Mesendoderm (in vitro differentiated cells): ENCODE data around the gene WDCP.
"Not testable (repeated sequence)": the region's sequence is repeated elsewhere in the genome, so short reads cannot be mapped to it uniquely, and the experiment has no call there.

ENCODE experiments used
- DNase-seq: peaks from one replicate; pipeline ENCODE4 v3.0.0; 2013
- H2AK5ac ChIP-seq: 2 replicates; pipeline ENCODE4 v1.6.1; 2013; ENCODE audit warnings: low read length, inconsistent platforms
- H2BK120ac ChIP-seq: 2 replicates; pipeline ENCODE4 v1.6.1; 2013; ENCODE audit warnings: low read depth, mild to moderate bottlenecking, low read length, moderate library complexity, mixed read lengths
- H2BK15ac ChIP-seq: replicated peaks from 2 replicates; pipeline ENCODE4 v1.6.1; 2013; ENCODE audit warnings: low read depth, mild to moderate bottlenecking, moderate library complexity
- H2BK5ac ChIP-seq: 2 replicates; pipeline ENCODE4 v1.6.1; 2013; ENCODE audit warnings: low read length, inconsistent platforms
- H3K18ac ChIP-seq: 2 replicates; pipeline ENCODE4 v1.6.1; 2013; ENCODE audit warnings: mild to moderate bottlenecking, low read length, mixed read lengths
- H3K23ac ChIP-seq: one replicate; pipeline ENCODE4 v1.6.1; 2013; ENCODE audit warnings: low read length
- H3K27ac ChIP-seq: 2 replicates; pipeline ENCODE4 v1.5.1; 2013; ENCODE audit warnings: low read depth, mild to moderate bottlenecking, inconsistent platforms, low read length, moderate library complexity
- H3K27me3 ChIP-seq: 2 replicates; pipeline ENCODE4 v1.6.1; 2013; ENCODE audit warnings: low read length, control low read depth, mild to moderate bottlenecking, inconsistent platforms; ENCODE audit not compliant: insufficient read depth, poor library complexity
- H3K36me3 ChIP-seq: 2 replicates; pipeline ENCODE4 v1.6.1; 2013; ENCODE audit warnings: low read length, inconsistent platforms; ENCODE audit not compliant: control insufficient read depth, insufficient read depth
- H3K4ac ChIP-seq: one replicate; pipeline ENCODE4 v1.6.1; 2013; ENCODE audit warnings: low read depth, mild to moderate bottlenecking, low read length, moderate library complexity
- H3K4me1 ChIP-seq: 2 replicates; pipeline ENCODE4 v1.6.1; 2013; ENCODE audit warnings: low read depth, low read length, inconsistent platforms; ENCODE audit not compliant: control insufficient read depth
- H3K4me2 ChIP-seq: 2 replicates; pipeline ENCODE4 v1.6.1; 2013; ENCODE audit warnings: low read length
- H3K4me3 ChIP-seq: 2 replicates; pipeline ENCODE4 v1.5.1; 2013; ENCODE audit warnings: mild to moderate bottlenecking, low read length
- H3K56ac ChIP-seq: one replicate; pipeline ENCODE4 v1.6.1; 2013; ENCODE audit warnings: low read length
- H3K79me1 ChIP-seq: 2 replicates; pipeline ENCODE4 v1.6.1; 2013; ENCODE audit warnings: low read length, inconsistent platforms
- H3K79me2 ChIP-seq: 2 replicates; pipeline ENCODE4 v1.6.1; 2013; ENCODE audit warnings: mild to moderate bottlenecking, low read length; ENCODE audit not compliant: control insufficient read depth, insufficient read depth
- H3K9ac ChIP-seq: 2 replicates; pipeline ENCODE4 v1.6.1; 2013; ENCODE audit warnings: low read length, inconsistent platforms
- H4K5ac ChIP-seq: one replicate; pipeline ENCODE4 v1.6.1; 2013; ENCODE audit warnings: low read length
- H4K8ac ChIP-seq: one replicate; pipeline ENCODE4 v1.6.1; 2013; ENCODE audit warnings: low read depth, mild to moderate bottlenecking, control low read depth, low read length, moderate library complexity
- WGBS: extraction: QIAGEN DNeasy Blood & Tissue Kit; methylation state at CpG from one replicate; pipeline ENCODE4 v1.1.7; 2013; ENCODE audit warnings: low lambda C conversion rate, missing lambda C conversion rate; ENCODE audit not compliant: insufficient coverage; ENCODE audit errors: extremely low coverage; 5-methylcytosine and 5-hydroxymethylcytosine counted together

WDCP gene

GRCh38 chr2:24014902-24015301, 32.3 kb downstream of the WDCP start:
- H3K56ac ChIP-seq, DNase-seq, H3K4me3 ChIP-seq, H2BK120ac ChIP-seq, H3K36me3 ChIP-seq, H3K79me1 ChIP-seq, H3K27ac ChIP-seq, H3K27me3 ChIP-seq, H3K18ac ChIP-seq, H3K4me1 ChIP-seq, H3K79me2 ChIP-seq, H2AK5ac ChIP-seq, H2BK5ac ChIP-seq, H3K9ac ChIP-seq, H3K4ac ChIP-seq, H4K5ac ChIP-seq, H3K23ac ChIP-seq, H3K4me2 ChIP-seq, H2BK15ac ChIP-seq, H4K8ac ChIP-seq: not testable (repeated sequence)
- WGBS, result no CpG with 5 or more reads among the region's 6 CpGs

DNA sequence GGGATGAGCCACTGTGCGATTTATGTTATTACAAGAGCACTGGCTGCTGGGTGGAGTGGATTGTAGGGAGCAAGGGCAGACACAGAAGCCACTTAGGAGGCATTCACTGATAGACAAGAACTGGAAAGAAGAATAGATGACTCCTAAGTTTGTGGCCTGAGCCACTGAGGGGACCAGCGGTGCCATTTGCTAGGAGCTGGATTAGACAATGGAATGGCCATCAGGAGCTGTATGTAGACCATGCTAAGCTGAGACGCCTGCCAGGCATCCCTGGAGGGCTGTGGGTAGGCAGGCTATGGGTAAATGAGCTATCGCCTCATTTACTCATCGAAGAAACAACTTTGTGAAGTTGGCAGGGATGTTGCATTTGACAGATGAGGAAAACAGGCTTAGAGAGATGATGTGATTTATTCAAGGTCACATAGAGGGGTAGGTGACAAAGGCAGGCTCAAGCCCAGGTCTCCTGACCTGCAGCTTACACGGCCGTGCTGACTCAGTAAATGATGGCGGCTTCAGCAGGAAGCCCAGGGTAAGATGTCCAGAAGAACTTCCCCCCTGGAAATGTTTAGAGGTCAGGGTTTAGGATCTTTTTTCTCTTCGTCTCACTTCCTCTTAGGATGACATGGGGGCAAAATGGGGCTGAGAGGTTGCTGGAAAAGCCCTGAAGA, 34.5 kb downstream of the WDCP start:
- Histone ChIP-seq H3K4me3 (no peak overlapping the region), H3K79me2 (no peaks in the 10 kb centered on the region), H2BK5ac (no peak overlapping the region), H2AK5ac (no peak overlapping the region), H3K23ac (no peak overlapping the region), H3K27ac (no peak overlapping the region), H3K56ac (no peak overlapping the region), H4K5ac (no peak overlapping the region), H3K79me1 (no peaks in the 10 kb centered on the region), H3K4ac (no peak overlapping the region), H3K27me3 (no peaks in the 10 kb centered on the region), H2BK120ac (no peak overlapping the region), H2BK15ac (no peak overlapping the region), H3K36me3 (no peaks in the 10 kb centered on the region), H3K4me2 (no peak overlapping the region), H3K18ac (no peak overlapping the region), H3K4me1 (no peaks in the 10 kb centered on the region), H3K9ac (no peak overlapping the region), H4K8ac (no peak overlapping the region)
- DNase-seq, result no peak
- WGBS, result no CpG with 5 or more reads among the region's 9 CpGs

DNA sequence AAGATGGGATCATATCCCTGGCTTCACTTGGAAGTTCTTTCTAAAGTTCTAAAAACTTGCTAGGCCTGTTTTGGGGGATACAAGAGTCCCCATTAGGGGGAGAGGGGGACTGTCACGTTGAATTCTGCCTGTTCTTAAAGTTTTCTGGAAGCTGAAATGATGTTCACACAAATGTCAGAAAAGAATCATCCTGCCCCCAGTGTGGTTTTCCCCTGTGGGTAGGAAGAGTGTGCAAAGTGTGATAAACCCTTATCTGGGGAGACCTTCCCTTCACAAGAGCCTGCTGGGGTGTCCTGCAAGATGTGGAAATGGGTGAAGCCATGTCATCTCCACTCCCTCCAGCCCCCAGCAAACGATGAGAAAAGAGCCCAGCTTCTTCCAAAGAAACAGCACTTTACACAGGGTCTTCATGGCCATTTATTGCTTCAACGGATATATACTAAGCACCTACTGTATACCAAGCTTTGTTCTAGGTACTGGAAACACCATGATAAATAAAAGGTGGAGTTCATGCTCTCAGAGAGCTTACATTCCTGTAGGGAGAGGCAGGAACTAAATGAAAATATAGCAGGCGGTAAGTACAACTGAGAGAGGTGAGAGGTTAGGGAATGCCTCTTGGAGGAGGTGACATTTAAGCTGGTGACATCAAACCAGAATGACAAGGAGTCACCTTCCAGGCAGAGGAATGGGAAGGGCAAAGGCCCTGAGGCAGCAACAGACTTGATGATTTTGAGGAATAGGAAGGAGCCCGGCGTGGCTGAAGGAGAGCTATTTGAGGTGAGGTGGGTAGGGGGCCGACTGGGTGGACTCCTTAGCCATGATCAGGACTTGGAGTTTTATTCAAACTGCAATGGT, 35.7 kb downstream of the WDCP start:
- H3K18ac ChIP-seq, result no peak overlapping the region
- no peak overlapping the region for H3K56ac ChIP-seq
- no CpG with 5 or more reads among the region's 7 CpGs for WGBS
- no peak overlapping the region for H2BK5ac ChIP-seq
- no peak overlapping the region for H3K4me3 ChIP-seq
- H3K79me2 ChIP-seq, result no peaks in the 10 kb centered on the region
- H3K27ac ChIP-seq, result no peak overlapping the region
- H2BK15ac ChIP-seq, result no peak overlapping the region
- no peak overlapping the region for H3K9ac ChIP-seq
- H3K4ac ChIP-seq, result no peak overlapping the region
- no peaks in the 10 kb centered on the region for H3K36me3 ChIP-seq
- H2AK5ac ChIP-seq, result no peak overlapping the region
- no peak for DNase-seq
- no peaks in the 10 kb centered on the region for H3K4me1 ChIP-seq
- no peaks in the 10 kb centered on the region for H3K27me3 ChIP-seq
- H4K5ac ChIP-seq, result no peak overlapping the region
- no peaks in the 10 kb centered on the region for H3K79me1 ChIP-seq
- no peak overlapping the region for H3K4me2 ChIP-seq
- no peak overlapping the region for H4K8ac ChIP-seq
- H3K23ac ChIP-seq, result no peak overlapping the region
- H2BK120ac ChIP-seq, result no peak overlapping the region

- peak overlapping the region; percentile 70 for H3K4me2 ChIP-seq
- no peaks in the 10 kb centered on the region for H3K79me1 ChIP-seq
- no peaks in the 10 kb centered on the region for H3K79me2 ChIP-seq
- no peak overlapping the region for H2AK5ac ChIP-seq
- no peak overlapping the region for H2BK15ac ChIP-seq
- H4K5ac ChIP-seq, result no peak overlapping the region
- no peak overlapping the region for H2BK120ac ChIP-seq
- no peak overlapping the region for H3K4me3 ChIP-seq
- peak overlapping the region; percentile 69 for H3K9ac ChIP-seq
- H3K18ac ChIP-seq, result peak overlapping the region; percentile 43
- no peak overlapping the region for H3K4ac ChIP-seq
- no CpG with 5 or more reads among the region's 37 CpGs for WGBS
- peak overlapping the region; percentile 90 for H3K56ac ChIP-seq
- no peak overlapping the region for H3K27ac ChIP-seq
- H3K27me3 ChIP-seq, result no peaks in the 10 kb centered on the region
- no peaks in the 10 kb centered on the region for H3K36me3 ChIP-seq
- H4K8ac ChIP-seq, result peak overlapping the region; percentile 77
- H2BK5ac ChIP-seq, result no peak overlapping the region
- no peaks in the 10 kb centered on the region for H3K4me1 ChIP-seq
- DNase-seq, result no peak
- H3K23ac ChIP-seq, result peak overlapping the region; percentile 97
Measured at GRCh38 chr2:24010477-24011249, 36.5 kb downstream of the WDCP start.

DNA sequence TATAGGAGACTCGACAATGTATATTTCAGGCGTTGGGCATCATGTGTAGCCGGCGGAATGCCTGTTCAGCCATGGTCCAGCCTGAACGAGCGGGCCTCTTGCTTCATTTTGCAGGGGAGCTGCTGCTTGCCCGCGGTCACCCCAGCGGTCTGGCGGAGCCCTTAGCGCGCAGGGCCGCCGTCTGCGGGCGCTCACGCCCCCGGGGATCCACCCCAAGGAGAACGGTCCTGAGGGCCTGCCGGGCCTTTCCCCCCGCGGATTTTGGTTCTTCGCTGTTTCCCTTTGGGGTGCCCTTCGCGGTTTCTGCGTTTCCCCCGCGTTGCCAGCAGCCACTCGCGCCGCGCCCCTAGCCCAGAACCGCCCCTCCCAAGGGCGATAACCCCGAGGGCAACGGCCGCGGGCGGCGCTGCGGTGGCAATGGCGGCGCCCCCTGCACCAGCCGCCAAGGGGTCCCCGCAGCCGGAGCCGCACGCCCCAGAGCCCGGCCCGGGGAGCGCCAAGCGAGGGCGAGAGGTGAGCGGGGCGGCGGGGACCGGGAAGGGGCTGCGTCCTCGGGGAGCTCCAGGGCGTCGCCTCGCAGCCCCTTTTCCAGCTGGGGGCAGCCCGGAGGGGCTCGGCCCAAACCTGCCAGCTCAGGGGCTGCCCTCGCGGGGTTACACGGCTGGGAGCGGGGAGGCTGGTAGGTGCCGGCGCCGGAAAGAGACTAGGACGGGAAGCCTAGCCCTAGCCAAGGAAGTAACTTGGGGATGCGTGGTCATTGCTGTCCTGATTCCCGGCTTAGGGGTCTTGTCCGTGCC, 37.3 kb downstream of the WDCP start, which contains the start of gene MFSD2B:
TSS of gene MFSD2B (plus strand) at position 406 of the 797 bp plus-strand sequence. CDS start at position 418, 12 bp downstream.
- no peak within 1 kb of the TSS for H2BK15ac ChIP-seq
- no peak within 1 kb of the TSS for H2BK5ac ChIP-seq
- no peaks in the 10 kb centered on the region for H3K36me3 ChIP-seq
- H2AK5ac ChIP-seq, result no peak within 1 kb of the TSS
- H4K5ac ChIP-seq, result no peak within 1 kb of the TSS
- peak within 1 kb of the TSS; percentile 69 for H3K9ac ChIP-seq
- H3K23ac ChIP-seq, result peak within 1 kb of the TSS; percentile 97
- no peaks in the 10 kb centered on the region for H3K79me1 ChIP-seq
- H4K8ac ChIP-seq, result peak within 1 kb of the TSS; percentile 77
- DNase-seq, result no peak
- H3K18ac ChIP-seq, result peak within 1 kb of the TSS; percentile 43
- H3K4ac ChIP-seq, result no peak within 1 kb of the TSS
- H2BK120ac ChIP-seq, result no peak within 1 kb of the TSS
- H3K56ac ChIP-seq, result peak within 1 kb of the TSS; percentile 90
- H3K4me2 ChIP-seq, result peak within 1 kb of the TSS; percentile 70
- no peaks in the 10 kb centered on the region for H3K4me1 ChIP-seq
- H3K27me3 ChIP-seq, result no peaks in the 10 kb centered on the region
- H3K79me2 ChIP-seq, result no peaks in the 10 kb centered on the region
- WGBS, result no CpG with 5 or more reads among the region's 75 CpGs
- no peak within 1 kb of the TSS for H3K27ac ChIP-seq
- peak within 1 kb of the TSS; percentile 33 for H3K4me3 ChIP-seq
